GM19240 (cell line): Measurements from ENCODE around the gene FLNB.

Experiments
- DNase-seq: peaks from one replicate; pipeline ENCODE4 v3.0.0; 2011; ENCODE audit warnings: low spot score; ENCODE audit not compliant: insufficient read length

Gene FLNB

GRCh38 chr3:58006661-58007060 lies 1.6 kb upstream of the FLNB start:
- DNase-seq: no peak

- no peak for DNase-seq
Measured at GRCh38 chr3:58009026-58009748, 965 bp downstream of the FLNB start.

- no peak for DNase-seq
Measured at GRCh38 chr3:58009749-58010535, 1.7 kb downstream of the FLNB start.

GRCh38 chr3:58010562-58010961 lies 2.3 kb downstream of the FLNB start:
- DNase-seq: no peak

- DNase-seq: no peak
Measured at GRCh38 chr3:58011580-58011979, 3.4 kb downstream of the FLNB start.

GRCh38 chr3:58012302-58012701 lies 4.1 kb downstream of the FLNB start:
- no peak for DNase-seq

GRCh38 chr3:58013099-58013498 lies 4.9 kb downstream of the FLNB start:
- DNase-seq: no peak

GRCh38 chr3:58013973-58014649 lies 5.9 kb downstream of the FLNB start:
- DNase-seq: no peak

GRCh38 chr3:58015520-58015915 lies 7.3 kb downstream of the FLNB start:
- DNase-seq: no peak

GRCh38 chr3:58016710-58017109 lies 8.5 kb downstream of the FLNB start:
- no peak for DNase-seq

GRCh38 chr3:58018892-58019742 lies 10.9 kb downstream of the FLNB start:
- no peak for DNase-seq

GRCh38 chr3:58020783-58021071 lies 12.5 kb downstream of the FLNB start:
- DNase-seq: no peak

- DNase-seq: no peak
Measured at GRCh38 chr3:58021072-58021959, 13.1 kb downstream of the FLNB start.

GRCh38 chr3:58021962-58022361 lies 13.7 kb downstream of the FLNB start:
- no peak for DNase-seq

GRCh38 chr3:58022490-58022889 lies 14.3 kb downstream of the FLNB start:
- DNase-seq: no peak

- DNase-seq: no peak
Measured at GRCh38 chr3:58023531-58023930, 15.3 kb downstream of the FLNB start.

GRCh38 chr3:58025406-58025805 lies 17.2 kb downstream of the FLNB start:
- no peak for DNase-seq

- DNase-seq: no peak
Measured at GRCh38 chr3:58025837-58026569, 17.8 kb downstream of the FLNB start.

GRCh38 chr3:58026598-58026997 lies 18.4 kb downstream of the FLNB start:
- DNase-seq: no peak
